Measurements from ENCODE around the gene SLC26A1.

DNA sequence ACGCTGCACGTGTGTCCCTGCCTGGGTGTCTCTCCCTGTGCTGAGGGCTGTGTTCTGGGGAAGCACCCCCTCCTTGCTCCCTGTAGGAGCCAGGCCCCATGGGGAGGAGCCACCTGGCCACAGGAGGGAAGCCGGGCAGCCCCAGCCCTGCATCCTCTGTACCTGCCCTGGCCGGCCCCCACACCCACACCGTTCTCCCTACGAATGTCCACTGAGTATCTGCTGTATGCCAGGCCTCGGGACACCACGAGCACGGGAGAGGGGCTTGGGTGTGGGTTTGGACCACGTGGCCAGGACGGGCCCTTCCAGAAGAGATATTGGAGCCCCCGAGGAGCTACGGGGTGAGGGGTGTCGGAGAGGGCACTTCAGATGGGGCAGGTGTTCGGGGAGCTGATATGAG is 24.5 kb upstream of the SLC26A1 start:
- TF ChIP-seq, protein P1, sequence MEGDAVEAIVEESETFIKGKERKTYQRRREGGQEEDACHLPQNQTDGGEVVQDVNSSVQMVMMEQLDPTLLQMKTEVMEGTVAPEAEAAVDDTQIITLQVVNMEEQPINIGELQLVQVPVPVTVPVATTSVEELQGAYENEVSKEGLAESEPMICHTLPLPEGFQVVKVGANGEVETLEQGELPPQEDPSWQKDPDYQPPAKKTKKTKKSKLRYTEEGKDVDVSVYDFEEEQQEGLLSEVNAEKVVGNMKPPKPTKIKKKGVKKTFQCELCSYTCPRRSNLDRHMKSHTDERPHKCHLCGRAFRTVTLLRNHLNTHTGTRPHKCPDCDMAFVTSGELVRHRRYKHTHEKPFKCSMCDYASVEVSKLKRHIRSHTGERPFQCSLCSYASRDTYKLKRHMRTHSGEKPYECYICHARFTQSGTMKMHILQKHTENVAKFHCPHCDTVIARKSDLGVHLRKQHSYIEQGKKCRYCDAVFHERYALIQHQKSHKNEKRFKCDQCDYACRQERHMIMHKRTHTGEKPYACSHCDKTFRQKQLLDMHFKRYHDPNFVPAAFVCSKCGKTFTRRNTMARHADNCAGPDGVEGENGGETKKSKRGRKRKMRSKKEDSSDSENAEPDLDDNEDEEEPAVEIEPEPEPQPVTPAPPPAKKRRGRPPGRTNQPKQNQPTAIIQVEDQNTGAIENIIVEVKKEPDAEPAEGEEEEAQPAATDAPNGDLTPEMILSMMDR (IDR thresholded peaks at IDR 0.05) = no peak
- no peak for TF ChIP-seq POLR2A (IDR thresholded peaks at IDR 0.05)
